ENCODE results near the gene NAIF1.

GRCh38 chr9:128109050-128109709 lies 42.1 kb upstream of the NAIF1 start:
- TF ChIP-seq, protein P1, sequence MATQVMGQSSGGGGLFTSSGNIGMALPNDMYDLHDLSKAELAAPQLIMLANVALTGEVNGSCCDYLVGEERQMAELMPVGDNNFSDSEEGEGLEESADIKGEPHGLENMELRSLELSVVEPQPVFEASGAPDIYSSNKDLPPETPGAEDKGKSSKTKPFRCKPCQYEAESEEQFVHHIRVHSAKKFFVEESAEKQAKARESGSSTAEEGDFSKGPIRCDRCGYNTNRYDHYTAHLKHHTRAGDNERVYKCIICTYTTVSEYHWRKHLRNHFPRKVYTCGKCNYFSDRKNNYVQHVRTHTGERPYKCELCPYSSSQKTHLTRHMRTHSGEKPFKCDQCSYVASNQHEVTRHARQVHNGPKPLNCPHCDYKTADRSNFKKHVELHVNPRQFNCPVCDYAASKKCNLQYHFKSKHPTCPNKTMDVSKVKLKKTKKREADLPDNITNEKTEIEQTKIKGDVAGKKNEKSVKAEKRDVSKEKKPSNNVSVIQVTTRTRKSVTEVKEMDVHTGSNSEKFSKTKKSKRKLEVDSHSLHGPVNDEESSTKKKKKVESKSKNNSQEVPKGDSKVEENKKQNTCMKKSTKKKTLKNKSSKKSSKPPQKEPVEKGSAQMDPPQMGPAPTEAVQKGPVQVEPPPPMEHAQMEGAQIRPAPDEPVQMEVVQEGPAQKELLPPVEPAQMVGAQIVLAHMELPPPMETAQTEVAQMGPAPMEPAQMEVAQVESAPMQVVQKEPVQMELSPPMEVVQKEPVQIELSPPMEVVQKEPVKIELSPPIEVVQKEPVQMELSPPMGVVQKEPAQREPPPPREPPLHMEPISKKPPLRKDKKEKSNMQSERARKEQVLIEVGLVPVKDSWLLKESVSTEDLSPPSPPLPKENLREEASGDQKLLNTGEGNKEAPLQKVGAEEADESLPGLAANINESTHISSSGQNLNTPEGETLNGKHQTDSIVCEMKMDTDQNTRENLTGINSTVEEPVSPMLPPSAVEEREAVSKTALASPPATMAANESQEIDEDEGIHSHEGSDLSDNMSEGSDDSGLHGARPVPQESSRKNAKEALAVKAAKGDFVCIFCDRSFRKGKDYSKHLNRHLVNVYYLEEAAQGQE (IDR thresholded peaks at IDR 0.05; ENCODE audit: low read depth) = no peak
- TF ChIP-seq, protein P2, sequence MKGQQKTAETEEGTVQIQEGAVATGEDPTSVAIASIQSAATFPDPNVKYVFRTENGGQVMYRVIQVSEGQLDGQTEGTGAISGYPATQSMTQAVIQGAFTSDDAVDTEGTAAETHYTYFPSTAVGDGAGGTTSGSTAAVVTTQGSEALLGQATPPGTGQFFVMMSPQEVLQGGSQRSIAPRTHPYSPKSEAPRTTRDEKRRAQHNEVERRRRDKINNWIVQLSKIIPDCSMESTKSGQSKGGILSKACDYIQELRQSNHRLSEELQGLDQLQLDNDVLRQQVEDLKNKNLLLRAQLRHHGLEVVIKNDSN (IDR thresholded peaks at IDR 0.05) = no peak
- TF ChIP-seq EP300 (IDR thresholded peaks at IDR 0.05; ENCODE audit: borderline replicate concordance) (no peak), RAD21 (IDR thresholded peaks at IDR 0.05; ENCODE audit: low read depth) (no peak), CREB1 (IDR thresholded peaks at IDR 0.05; ENCODE audit: low read depth) (no peak), NFIC (IDR thresholded peaks at IDR 0.05) (no peak)

Measured in Ishikawa (cell line).